Gastrocnemius medialis (tissue), 4 donors: ENCODE measurements around the gene RPL19.

Experiments
- CTCF ChIP-seq, 5 experiments: fragments of 450-650 bp in 3 of 5; fragments of 200-600 bp in 2 of 5; sonication (generic) in 2 of 5; IDR thresholded peaks in 4 of 5; conservative IDR thresholded peaks in 1 of 5; 1 replicate in 4 of 5; 2 replicates in 1 of 5; pipeline ENCODE4 v1.5.1; 2016 to 2019; ENCODE audit warnings: antibody characterized with exemption in 5 of 5, mild to moderate bottlenecking in 3 of 5, moderate library complexity in 3 of 5
- POLR2A ChIP-seq, 2 donors: fragments of 450-650 bp; IDR thresholded peaks; one replicate each; pipeline ENCODE4 v1.6.1; 2017; ENCODE audit warnings: antibody characterized with exemption in 2 of 2, mild to moderate bottlenecking in 2 of 2, moderate library complexity in 2 of 2

- TF ChIP-seq POLR2A (IDR thresholded peaks at IDR 0.05) (no peak), CTCF (IDR thresholded peaks at IDR 0.05 in 4 of 5, conservative IDR thresholded peaks at IDR 0.05 in 1 of 5) (no peak)
These were observed 951 bp downstream of the RPL19 start for GRCh38 chr17:39200957-39201510.
